IPS-NIHi11 (cell line): ENCODE measurements around the gene LUZP2.
A peak's percentile ranks its signal among the peaks of the same experiment; 100 is the strongest.

Experiments used
- DNase-seq: peaks from one replicate; pipeline ENCODE4 v3.0.0; 2012; ENCODE audit warnings: mixed read lengths, low spot score

Gene LUZP2

GRCh38 chr11:24635588-24636290 is 138.9 kb downstream of the LUZP2 start:
- DNase-seq: no peak

DNA sequence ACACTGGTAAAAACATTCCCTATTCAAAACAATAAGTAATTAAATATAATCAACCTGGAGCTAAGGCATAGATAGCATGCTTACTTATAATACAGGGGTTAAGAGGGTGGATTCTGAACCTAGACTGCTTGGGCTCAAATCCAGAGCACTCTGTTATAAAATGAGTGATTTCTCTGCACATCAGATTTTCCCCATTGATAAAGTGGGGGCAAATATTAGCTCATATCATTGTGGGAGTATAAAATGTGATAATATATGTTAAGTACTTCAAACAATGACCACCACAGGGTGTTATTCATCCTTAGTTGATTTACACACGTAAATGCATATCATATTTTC is 139.4 kb downstream of the LUZP2 start:
- no peak for DNase-seq

DNA sequence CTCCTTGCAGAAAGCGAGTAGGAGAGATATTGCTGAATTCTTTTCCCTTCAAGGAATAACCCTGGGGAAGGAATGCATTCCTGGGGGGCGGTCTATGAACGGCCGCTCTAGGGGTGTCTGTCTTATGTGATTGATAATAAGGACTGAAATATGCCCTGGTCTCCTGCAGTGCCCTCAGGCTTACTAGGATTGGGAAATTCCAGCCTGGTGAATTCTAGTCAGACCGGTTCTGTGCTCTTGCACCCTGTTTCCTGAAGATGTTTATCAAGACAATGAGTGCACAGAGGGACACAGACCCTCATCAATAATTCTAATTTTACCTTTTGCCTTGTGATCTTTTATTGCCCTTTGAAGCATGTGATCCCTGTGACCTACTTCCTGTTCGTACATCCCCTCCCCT is 140.7 kb downstream of the LUZP2 start:
- DNase-seq: no peak

DNA sequence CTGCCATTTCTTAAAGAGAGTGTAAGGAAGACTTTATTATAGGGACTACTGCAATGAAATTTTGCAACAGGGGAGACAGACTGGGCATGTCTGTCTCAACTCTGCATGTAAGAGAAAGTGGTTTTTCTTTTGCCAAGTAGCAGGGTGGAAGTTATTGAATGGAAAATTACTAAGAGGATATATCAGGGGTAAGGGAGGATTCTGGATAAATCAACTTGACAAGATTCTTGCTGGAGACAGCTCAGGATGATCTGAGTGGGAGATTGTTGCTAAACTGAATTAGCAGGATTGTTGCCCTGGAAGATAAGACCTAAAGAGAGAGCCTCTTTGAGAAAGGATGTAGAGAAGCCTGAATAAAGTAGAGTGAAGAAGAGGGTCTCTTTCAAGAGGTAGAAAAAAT is 145.8 kb downstream of the LUZP2 start:
- DNase-seq: no peak

- no peak for DNase-seq
Observed at GRCh38 chr11:24645563-24645962, 148.7 kb downstream of the LUZP2 start.

GRCh38 chr11:24651873-24652272 is 155.0 kb downstream of the LUZP2 start:
- no peak for DNase-seq

GRCh38 chr11:24653901-24654300 is 157.0 kb downstream of the LUZP2 start:
- DNase-seq: no peak

- DNase-seq: no peak
Observed at GRCh38 chr11:24661331-24661730, 164.5 kb downstream of the LUZP2 start.

GRCh38 chr11:24664399-24664798 is 167.5 kb downstream of the LUZP2 start:
- no peak for DNase-seq

GRCh38 chr11:24667353-24667968 is 170.6 kb downstream of the LUZP2 start:
- no peak for DNase-seq

GRCh38 chr11:24678703-24679348 is 182.0 kb downstream of the LUZP2 start:
- no peak for DNase-seq

- peak; percentile 36 for DNase-seq
Observed at GRCh38 chr11:24679821-24680351, 183.0 kb downstream of the LUZP2 start.

GRCh38 chr11:24683583-24683982 is 186.7 kb downstream of the LUZP2 start:
- DNase-seq: no peak

DNA sequence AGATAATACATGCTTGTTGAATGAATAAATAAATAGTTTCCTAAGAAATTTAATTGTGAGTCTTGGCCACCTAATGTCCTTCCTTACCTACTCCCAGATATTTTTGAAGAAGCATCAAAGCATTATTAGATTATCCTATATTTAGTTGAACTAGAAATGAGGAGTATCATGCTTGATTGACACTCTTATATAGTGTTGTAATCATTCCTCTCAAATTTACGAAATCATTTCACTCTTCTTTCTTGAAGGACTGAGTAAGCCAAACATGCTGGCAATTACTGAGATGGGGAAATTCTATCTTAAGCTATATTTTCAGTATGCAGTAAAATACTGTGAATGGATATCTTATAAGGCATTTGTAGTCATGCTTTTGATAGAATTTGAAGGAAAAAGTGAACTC is 189.0 kb downstream of the LUZP2 start:
- no peak for DNase-seq

DNA sequence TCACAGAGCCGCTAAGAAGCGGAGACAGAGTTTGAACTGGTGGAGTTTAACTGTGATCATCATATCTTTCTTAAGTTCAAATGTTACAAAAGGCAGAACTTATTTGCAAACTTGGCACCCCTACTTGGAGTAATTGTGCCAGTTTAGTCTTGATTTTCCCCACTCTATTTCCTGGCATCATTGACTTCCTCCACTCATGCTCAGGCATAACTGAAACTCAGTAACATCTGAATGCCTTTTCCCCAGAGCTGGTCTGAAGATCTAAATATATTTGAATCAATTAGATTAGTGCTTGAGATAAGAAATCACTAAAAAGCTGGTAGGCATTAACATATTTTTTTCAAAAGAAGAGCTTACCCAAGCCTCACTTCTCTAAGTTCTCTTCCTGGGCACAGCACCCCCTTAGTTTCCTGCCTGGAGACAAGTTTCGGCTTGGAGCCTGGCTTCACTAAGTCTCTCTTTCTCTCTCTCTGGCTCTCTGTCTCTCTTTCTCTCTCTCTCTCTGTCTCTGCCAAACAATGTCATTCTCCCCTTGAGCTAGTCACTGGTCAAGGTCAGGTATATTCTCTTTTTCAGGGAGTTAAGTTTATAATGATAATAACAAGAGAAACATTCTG is 190.8 kb downstream of the LUZP2 start:
- no peak for DNase-seq

GRCh38 chr11:24688981-24689380 is 192.1 kb downstream of the LUZP2 start:
- no peak for DNase-seq

DNA sequence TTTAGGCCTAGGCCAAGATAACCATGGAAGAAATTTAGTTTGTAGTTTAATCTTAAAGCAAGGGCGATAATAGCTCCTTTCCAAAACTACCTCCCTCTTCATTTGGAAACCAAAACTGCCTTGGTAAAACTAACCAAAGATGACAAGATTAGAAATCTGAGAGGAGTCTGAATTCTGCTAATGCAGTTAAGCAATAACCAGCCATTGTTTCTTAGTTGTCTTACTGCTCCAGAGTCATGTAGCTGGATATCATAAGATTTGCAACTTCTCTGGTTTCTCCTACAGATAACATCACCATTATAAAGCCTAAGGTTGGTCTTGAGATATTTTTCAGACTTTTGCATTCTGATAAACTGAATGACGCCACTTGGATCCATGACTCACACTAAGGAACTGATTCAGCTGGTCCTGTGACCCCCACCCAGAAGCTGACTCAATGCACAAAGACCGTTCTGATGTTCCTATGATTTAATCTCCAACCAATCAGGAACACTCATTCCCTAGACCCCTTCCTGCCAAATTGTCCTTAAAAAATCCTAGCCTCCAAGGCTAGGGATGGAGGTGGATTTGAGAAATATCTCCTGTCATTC is 200.8 kb downstream of the LUZP2 start:
- DNase-seq: no peak

GRCh38 chr11:24704716-24705115 is 207.9 kb downstream of the LUZP2 start:
- no peak for DNase-seq

- no peak for DNase-seq
Observed at GRCh38 chr11:24705474-24705873, 208.6 kb downstream of the LUZP2 start.

- no peak for DNase-seq
Observed at GRCh38 chr11:24708616-24709015, 211.8 kb downstream of the LUZP2 start.

GRCh38 chr11:24709928-24710565 is 213.2 kb downstream of the LUZP2 start:
- DNase-seq: no peak

DNA sequence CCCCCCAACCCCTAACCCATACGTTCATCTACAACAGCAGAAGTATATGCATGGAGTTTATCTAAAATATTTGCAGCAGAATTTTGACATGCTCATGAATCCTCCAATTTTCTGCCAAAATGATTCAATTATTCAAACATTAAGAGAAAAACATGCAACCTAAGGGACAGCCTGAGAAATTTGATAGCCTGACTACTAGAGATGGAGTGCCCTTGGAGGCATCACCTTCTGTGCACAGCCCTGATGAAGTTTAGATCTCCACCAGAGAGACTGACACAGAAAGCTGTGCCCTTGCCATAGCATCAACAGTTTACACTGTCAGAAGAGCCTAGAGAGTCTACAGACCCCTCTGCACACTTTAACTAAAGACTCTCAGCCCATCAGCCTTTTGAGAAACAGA is 217.7 kb downstream of the LUZP2 start:
- no peak for DNase-seq
